PC-3 (cell line): ENCODE measurements around the gene KL.

Experiments
- CTCF ChIP-seq: fragments of 300-600 bp; sonication (generic); conservative IDR thresholded peaks from 2 replicates; pipeline ENCODE4 v1.5.1; 2017; ENCODE audit warnings: antibody characterized with exemption, low read depth, mild to moderate bottlenecking, low read length
- EZH2 ChIP-seq: fragments of 300-600 bp; sonication (generic); IDR thresholded peaks from one replicate; pipeline ENCODE4 v1.6.1; 2017; ENCODE audit warnings: antibody characterized with exemption, mild to moderate bottlenecking, low read length; ENCODE audit not compliant: unreplicated experiment
- EZH2phosphoT487 ChIP-seq: fragments of 300-600 bp; sonication (generic); IDR thresholded peaks from 2 replicates; pipeline ENCODE4 v1.6.1; 2018; ENCODE audit warnings: mild to moderate bottlenecking, antibody characterized with exemption, low read length, borderline replicate concordance

- TF ChIP-seq CTCF = no peak
- TF ChIP-seq EZH2 = no peak
- TF ChIP-seq EZH2phosphoT487 = no peak
Observed at GRCh38 chr13:33110713-33111413, 94.6 kb downstream of the KL start.
